ENCODE measurements around the gene PON3. TPM values are rescaled to one million over a fixed set of nuclear protein-coding genes. Genes with fewer than 3 reads are reported as not detected.

Gene PON3
- total RNA-seq, 4 donors from 2014 or later: 0.29 to 0.61 (median 0.49) TPM; not detected in 1

DNA sequence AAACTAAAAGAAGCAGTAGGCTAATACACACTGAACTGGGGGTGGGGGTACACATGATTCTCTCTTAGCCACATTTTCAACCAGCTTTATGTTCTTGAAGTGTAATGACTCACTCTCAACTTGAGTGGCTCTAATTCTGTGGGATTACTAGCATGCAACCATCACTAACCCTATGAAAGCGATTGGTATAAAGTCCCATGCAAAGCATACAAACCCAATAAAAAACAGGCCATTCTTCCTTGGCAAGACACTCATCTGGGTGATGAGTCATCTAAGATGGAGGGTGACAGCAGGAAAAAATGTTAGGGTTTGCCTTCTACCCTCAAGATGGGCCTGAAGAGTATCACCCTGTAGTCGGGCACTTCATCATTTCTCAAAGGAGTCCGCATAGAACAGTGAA is 14.9 kb upstream of the PON3 start:
- no peak for ATAC-seq

DNA sequence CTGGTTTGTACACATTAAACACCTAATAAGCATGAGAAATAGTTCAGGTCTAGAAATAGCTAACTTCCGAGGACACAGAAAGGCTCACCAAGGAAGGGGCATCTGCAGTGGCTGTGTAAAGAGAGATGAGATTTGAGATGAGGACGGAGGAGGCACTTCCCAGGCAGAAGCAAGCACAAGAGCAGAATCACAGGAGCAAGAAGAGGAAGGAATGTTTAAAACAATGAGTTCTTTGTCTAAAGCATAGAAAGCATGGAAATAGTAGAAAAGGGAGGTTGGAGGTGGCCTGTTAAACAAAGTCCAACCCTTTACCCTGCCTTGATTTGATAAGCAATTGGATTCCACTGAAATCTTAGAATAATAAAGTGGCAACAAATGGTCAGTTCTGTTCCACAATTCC is 11.6 kb upstream of the PON3 start:
- Histone ChIP-seq H3K27ac (no peak overlapping the region), H3K9me3 (no peaks in the 10 kb centered on the region), H3K4me1 (no peaks in the 10 kb centered on the region), H3K4me3 (no peak overlapping the region), H3K27me3 (no peaks in the 10 kb centered on the region), H3K36me3 (peaks cover 0 to 12% of the 10 kb centered on the region in 2 donors)
- DNase-seq (no peak), ATAC-seq (no peak)
- in situ Hi-C loops (cut with MboI; ENCODE audit: low sequenced_read_pairs in 4 of 4): loop anchor here in 1 of 4 donors (10.0 kb wide), 1 partner anchor 47 kb away; no protein-coding TSS in a partner anchor
- TF ChIP-seq, protein P1, sequence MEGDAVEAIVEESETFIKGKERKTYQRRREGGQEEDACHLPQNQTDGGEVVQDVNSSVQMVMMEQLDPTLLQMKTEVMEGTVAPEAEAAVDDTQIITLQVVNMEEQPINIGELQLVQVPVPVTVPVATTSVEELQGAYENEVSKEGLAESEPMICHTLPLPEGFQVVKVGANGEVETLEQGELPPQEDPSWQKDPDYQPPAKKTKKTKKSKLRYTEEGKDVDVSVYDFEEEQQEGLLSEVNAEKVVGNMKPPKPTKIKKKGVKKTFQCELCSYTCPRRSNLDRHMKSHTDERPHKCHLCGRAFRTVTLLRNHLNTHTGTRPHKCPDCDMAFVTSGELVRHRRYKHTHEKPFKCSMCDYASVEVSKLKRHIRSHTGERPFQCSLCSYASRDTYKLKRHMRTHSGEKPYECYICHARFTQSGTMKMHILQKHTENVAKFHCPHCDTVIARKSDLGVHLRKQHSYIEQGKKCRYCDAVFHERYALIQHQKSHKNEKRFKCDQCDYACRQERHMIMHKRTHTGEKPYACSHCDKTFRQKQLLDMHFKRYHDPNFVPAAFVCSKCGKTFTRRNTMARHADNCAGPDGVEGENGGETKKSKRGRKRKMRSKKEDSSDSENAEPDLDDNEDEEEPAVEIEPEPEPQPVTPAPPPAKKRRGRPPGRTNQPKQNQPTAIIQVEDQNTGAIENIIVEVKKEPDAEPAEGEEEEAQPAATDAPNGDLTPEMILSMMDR (IDR thresholded peaks at IDR 0.05 in 4 of 5, conservative IDR thresholded peaks at IDR 0.05 in 1 of 5): no peak
- TF ChIP-seq POLR2A (IDR thresholded peaks at IDR 0.05): no peak
- intact Hi-C loops (cut with DNase I; ENCODE audit: low total_unique reads): no loop called here

More for the DNA sequence above, 14.9 kb upstream of the PON3 start:
- Histone ChIP-seq H3K4me3 (no peak overlapping the region), H3K4me1 (no peaks in the 10 kb centered on the region), H3K9me3 (no peaks in the 10 kb centered on the region), H3K27me3 (no peaks in the 10 kb centered on the region), H3K27ac (no peak overlapping the region), H3K36me3 (peaks cover 0 to 15% of the 10 kb centered on the region in 2 donors)
- no peak for DNase-seq
- in situ Hi-C loops (cut with MboI; ENCODE audit: low sequenced_read_pairs in 4 of 4) (no loop called here), intact Hi-C loops (cut with DNase I; ENCODE audit: low total_unique reads) (no loop called here)
- no peak for TF ChIP-seq POLR2A (IDR thresholded peaks at IDR 0.05)

DNA sequence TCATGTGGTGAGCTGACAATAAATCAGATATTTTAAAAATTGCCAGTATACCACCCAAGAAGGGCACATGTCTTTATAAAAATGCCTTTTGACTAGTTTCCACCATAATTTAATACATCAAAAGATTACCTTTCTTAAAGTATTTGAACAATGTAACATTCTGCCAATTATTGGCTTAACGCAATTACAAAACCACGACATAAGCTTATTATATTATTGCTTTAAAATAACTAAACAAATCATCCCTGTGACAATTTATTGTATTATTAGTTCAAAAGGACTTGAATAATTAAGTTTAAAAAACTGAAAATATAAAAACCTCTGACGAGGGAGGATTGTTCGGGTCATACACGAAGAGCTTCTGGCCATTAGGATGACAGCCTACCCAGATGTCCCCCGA is 9.6 kb upstream of the PON3 start:
- H3K36me3 ChIP-seq: peaks cover 0 to 5% of the 10 kb centered on the region in 2 donors
- intact Hi-C loops (cut with DNase I; ENCODE audit: low total_unique reads) (no loop called here), in situ Hi-C loops (cut with MboI; ENCODE audit: low sequenced_read_pairs in 4 of 4) (loop anchor here in 1 of 4 donors (10.0 kb wide), 1 partner anchor 49 kb away; no protein-coding TSS in a partner anchor)
- H3K27me3 ChIP-seq: no peaks in the 10 kb centered on the region
- ATAC-seq: no peak
- no peak for DNase-seq
- no peak for TF ChIP-seq POLR2A (IDR thresholded peaks at IDR 0.05)
- no peaks in the 10 kb centered on the region for H3K9me3 ChIP-seq
- H3K27ac ChIP-seq: no peak overlapping the region
- no peaks in the 10 kb centered on the region for H3K4me1 ChIP-seq
- no peak overlapping the region for H3K4me3 ChIP-seq

DNA sequence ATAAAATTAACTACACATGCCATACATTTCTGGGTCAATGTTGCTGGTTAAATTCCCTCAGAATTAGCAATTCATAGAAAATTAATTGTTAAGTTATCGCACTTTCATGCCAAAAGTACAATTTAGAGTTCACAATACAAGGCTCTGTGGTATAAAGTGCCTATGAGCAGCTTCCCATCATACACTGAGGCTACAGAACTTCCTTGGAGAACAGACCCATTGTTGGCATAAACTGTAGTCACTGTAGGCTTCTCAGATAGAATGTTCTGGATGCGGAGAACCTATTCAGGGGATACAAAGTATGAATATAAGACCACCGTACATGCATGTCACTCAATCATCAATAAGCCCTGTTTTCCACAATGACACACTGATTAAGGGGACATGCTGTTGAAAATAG is 9.0 kb upstream of the PON3 start:
- no peaks in the 10 kb centered on the region for H3K27me3 ChIP-seq
- DNase-seq: no peak
- H3K27ac ChIP-seq: no peak overlapping the region
- H3K4me1 ChIP-seq: no peaks in the 10 kb centered on the region
- peaks cover 0 to 5% of the 10 kb centered on the region in 2 donors for H3K36me3 ChIP-seq
- TF ChIP-seq POLR2A (IDR thresholded peaks at IDR 0.05): no peak
- TF ChIP-seq, protein P1 (IDR thresholded peaks at IDR 0.05 in 4 of 5, conservative IDR thresholded peaks at IDR 0.05 in 1 of 5): no peak
- H3K4me3 ChIP-seq: no peak overlapping the region
- no peaks in the 10 kb centered on the region for H3K9me3 ChIP-seq
- intact Hi-C loops (cut with DNase I; ENCODE audit: low total_unique reads) (no loop called here), in situ Hi-C loops (cut with MboI; ENCODE audit: low sequenced_read_pairs in 4 of 4) (loop anchor here in 1 of 4 donors (10.0 kb wide), 1 partner anchor 50 kb away; no protein-coding TSS in a partner anchor)
- no peak for ATAC-seq

DNA sequence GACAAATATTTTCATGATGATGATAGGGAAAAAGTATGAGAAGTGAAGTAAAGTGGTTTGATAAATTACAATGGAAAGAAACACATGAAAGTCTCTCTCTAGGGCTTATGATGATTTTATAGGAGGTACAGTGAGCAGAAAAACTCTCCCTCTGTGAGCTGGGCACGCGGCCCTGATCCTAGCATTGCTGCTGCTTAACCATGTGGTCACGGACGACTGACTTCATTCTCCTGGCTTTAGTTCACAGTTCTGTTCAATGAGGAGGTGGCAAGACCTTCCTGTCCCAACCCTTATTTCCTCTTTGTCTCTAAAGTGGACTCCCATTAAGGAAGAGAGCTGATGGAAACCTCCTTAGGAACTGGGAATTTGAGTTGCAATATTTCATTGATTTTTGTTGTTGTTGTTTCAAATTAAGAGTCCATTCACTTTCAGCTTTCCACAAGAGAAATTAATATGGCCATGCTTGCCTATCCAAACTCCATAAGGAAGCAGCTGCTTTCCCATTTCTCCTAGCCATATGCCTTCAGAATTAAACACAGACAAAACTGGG is 8.2 kb upstream of the PON3 start:
- Histone ChIP-seq H3K4me3 (no peak overlapping the region), H3K4me1 (no peaks in the 10 kb centered on the region), H3K9me3 (no peaks in the 10 kb centered on the region), H3K36me3 (no peaks in the 10 kb centered on the region), H3K27me3 (no peaks in the 10 kb centered on the region), H3K27ac (no peak overlapping the region)
- ATAC-seq: no peak
- TF ChIP-seq, protein P1 (IDR thresholded peaks at IDR 0.05 in 4 of 5, conservative IDR thresholded peaks at IDR 0.05 in 1 of 5): no peak
- no peak for TF ChIP-seq POLR2A (IDR thresholded peaks at IDR 0.05)
- intact Hi-C loops (cut with DNase I; ENCODE audit: low total_unique reads): no loop called here
- in situ Hi-C loops (cut with MboI; ENCODE audit: low sequenced_read_pairs in 4 of 4): loop anchor here in 1 of 4 donors (10.0 kb wide), 1 partner anchor 50 kb away; no protein-coding TSS in a partner anchor
- DNase-seq: no peak
